Measurements from ENCODE around the gene JAKMIP1.

JAKMIP1 gene

DNA sequence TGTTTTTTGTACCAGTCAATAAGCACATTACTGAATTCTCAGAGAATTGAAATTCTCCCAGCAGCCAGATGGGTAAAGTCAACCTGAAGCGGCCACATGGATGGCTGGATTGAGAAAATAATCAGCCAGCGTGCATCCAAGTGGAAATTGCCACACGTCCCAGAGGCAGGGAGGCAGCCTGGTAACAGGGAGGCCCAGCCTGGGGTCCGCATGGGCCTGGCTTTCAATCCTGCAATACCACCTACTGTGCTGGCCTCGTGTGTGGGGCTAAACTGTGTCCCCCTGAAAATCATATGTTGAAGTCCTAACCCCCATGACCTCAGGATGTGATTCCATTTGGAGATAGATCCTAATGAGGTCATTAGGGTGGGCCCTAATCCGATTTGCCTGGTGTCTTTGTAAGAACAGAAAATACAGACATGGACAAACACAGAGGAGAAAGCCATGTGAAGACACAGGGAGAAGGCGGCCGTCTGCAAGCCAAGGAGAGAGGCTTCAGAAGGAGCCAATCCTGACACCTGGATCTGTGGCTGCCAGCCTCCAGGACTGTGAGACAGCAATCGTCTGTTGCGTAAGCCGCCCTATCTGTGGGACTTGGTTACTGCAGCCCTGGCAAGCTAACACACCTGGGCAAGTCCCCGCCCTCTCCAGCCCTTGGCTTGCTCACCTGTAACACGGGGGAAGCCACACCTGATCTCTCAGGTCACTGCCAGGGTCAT is 90.3 kb downstream of the JAKMIP1 start:
- Mint-ChIP-seq H3K9me3 (no peaks in the 10 kb centered on the region), H3K36me3 (ENCODE audit: low read depth) (no peaks in the 10 kb centered on the region), H3K27ac (no peak overlapping the region), H3K4me3 (no peak overlapping the region), H3K27me3 (peaks cover 11% of the 10 kb centered on the region), H3K4me1 (ENCODE audit: low read depth) (no peaks in the 10 kb centered on the region)
- no peak for DNase-seq

GRCh38 chr4:6107886-6108285 is 92.5 kb downstream of the JAKMIP1 start:
- Mint-ChIP-seq H3K9me3 (no peaks in the 10 kb centered on the region), H3K4me3 (no peak overlapping the region), H3K27ac (no peak overlapping the region), H3K36me3 (ENCODE audit: low read depth) (peaks cover 6% of the 10 kb centered on the region), H3K4me1 (ENCODE audit: low read depth) (no peaks in the 10 kb centered on the region), H3K27me3 (peaks cover 2% of the 10 kb centered on the region)
- no peak for DNase-seq

DNA sequence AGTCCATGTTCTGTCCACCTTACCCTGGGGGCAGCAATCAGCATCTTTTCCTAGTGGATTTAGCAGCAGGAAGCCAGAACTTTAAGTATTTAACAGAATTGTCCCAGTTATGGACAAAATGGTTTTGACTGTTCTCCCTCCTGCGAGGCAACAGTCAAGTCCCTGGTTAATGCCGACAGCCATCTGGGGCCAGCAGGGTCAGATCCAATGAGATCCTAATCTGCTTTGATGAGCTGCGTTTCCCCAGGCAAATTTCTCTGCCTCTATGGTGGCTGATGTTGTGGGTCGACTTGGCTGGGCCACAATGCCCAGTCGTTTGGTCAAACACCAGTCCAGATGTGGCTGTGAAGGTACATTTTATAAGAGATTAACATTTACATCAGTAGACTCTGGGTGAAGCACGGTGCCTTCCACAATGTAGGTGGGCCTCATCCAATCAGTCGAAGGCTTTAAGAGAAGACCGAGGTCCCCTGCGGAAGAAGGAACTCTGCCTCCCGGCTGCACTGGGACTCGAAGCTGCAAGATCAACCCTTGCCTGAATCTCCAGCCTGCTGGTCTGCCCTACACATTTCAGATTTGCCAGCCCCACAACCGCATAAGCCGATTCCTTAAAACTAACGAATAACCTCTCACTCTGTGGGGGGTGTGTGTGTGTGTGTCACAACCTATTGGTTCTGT is 93.1 kb downstream of the JAKMIP1 start:
- H3K4me3 Mint-ChIP-seq, result no peak overlapping the region
- H3K9me3 Mint-ChIP-seq, result no peaks in the 10 kb centered on the region
- no peaks in the 10 kb centered on the region for H3K4me1 Mint-ChIP-seq (ENCODE audit: low read depth)
- H3K27me3 Mint-ChIP-seq, result peaks cover 2% of the 10 kb centered on the region
- peaks cover 6% of the 10 kb centered on the region for H3K36me3 Mint-ChIP-seq (ENCODE audit: low read depth)
- DNase-seq, result no peak
- H3K27ac Mint-ChIP-seq, result no peak overlapping the region

DNA sequence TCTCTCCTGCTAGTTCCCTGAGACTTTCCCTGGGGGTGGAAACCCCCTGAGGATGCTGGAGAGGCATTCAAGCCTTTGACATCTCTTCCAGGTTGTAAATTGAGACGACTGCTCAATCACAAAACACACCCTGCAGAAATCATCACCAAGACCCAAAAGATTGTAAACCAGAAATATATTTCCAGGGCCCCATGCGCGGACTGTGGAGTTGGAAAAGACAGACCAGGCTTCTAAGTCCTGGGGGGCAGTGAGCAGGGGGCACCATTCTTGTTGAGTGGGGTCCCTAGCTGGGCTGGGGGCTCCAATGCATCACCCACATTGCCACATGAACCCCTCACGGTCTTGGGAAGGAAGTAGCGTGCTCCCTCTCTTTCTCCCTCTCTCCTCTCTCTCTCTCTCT is 94.2 kb downstream of the JAKMIP1 start:
- H3K27ac Mint-ChIP-seq, result no peak overlapping the region
- H3K9me3 Mint-ChIP-seq, result no peaks in the 10 kb centered on the region
- H3K4me1 Mint-ChIP-seq (ENCODE audit: low read depth), result no peaks in the 10 kb centered on the region
- H3K36me3 Mint-ChIP-seq (ENCODE audit: low read depth), result peaks cover 6% of the 10 kb centered on the region
- DNase-seq, result no peak
- no peak overlapping the region for H3K4me3 Mint-ChIP-seq
- H3K27me3 Mint-ChIP-seq, result peaks cover 2% of the 10 kb centered on the region

DNA sequence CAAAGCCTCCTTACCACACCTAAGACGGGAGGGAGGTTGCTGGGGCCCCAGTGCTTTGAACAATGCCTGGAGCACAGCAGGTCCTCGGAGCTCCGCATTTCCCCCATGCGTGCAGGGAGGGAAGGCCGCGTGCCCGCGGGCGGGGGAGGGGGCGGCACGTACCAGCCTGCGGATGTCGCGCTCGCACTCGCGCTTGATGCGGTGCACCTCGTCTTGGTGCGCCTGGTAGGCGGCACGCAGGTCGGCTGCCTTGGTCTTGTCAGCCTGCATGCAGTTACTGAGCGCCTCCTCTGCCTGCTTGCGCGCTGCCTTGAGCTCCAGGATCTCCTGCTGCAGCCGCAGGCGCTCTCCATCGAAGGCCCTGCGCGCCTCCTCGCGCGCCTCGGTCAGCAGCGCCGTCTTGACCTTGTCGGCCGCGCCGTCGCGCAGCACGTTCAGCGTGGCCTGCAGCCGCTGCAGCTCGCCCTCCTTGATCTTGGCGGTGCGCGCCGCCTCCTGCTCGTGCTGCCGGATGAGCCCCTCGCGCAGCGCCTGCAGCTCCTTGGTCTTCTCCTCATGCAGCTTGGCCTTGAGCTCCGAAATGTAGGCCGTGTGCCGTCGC is 94.9 kb downstream of the JAKMIP1 start:
- Mint-ChIP-seq H3K4me1 (ENCODE audit: low read depth) (no peaks in the 10 kb centered on the region), H3K36me3 (ENCODE audit: low read depth) (peaks cover 6% of the 10 kb centered on the region), H3K4me3 (no peak overlapping the region), H3K27me3 (peaks cover 2% of the 10 kb centered on the region), H3K27ac (no peak overlapping the region), H3K9me3 (no peaks in the 10 kb centered on the region)
- DNase-seq, result no peak

DNA sequence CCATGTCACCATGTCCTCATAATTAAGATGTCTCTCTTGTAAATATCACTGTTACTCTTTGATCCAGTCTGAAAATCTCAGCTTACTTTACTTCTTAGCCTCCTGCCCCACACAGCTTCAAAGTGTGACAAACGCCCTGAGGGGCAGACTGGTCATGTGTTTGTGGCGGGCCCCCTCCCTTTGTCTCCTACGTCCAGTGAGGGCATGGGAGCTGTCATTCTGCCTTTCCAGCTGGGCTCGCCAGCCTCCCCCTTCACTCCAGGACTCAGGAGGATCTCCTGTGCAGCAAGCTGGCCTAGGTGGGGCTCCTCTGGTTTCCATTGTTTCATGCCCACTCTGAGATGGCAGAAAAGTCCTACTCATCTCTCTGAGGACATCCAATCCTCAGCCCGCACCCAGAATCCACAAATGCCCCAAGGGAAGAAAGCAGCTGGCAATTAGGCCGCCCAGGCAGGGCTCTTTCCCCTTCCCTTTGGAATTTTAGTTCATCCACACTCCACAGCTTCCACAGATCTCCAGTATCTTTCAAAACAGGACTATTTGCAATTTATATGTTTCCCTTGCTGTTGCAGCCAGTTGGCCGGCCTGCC is 95.7 kb downstream of the JAKMIP1 start:
- no peak overlapping the region for H3K27ac Mint-ChIP-seq

GRCh38 chr4:6097581-6097980 is 102.8 kb downstream of the JAKMIP1 start:
- peaks cover 6% of the 10 kb centered on the region for H3K27me3 Mint-ChIP-seq
- H3K4me3 Mint-ChIP-seq, result no peak overlapping the region
- H3K4me1 Mint-ChIP-seq (ENCODE audit: low read depth), result no peaks in the 10 kb centered on the region
- no peak for DNase-seq
- H3K36me3 Mint-ChIP-seq (ENCODE audit: low read depth), result no peaks in the 10 kb centered on the region
- H3K27ac Mint-ChIP-seq, result no peak overlapping the region
- H3K9me3 Mint-ChIP-seq, result no peaks in the 10 kb centered on the region

More for the DNA sequence above, 95.7 kb downstream of the JAKMIP1 start:
- Mint-ChIP-seq H3K4me1 (ENCODE audit: low read depth) (no peaks in the 10 kb centered on the region), H3K9me3 (no peaks in the 10 kb centered on the region), H3K36me3 (ENCODE audit: low read depth) (peaks cover 6% of the 10 kb centered on the region), H3K27me3 (peaks cover 2% of the 10 kb centered on the region), H3K4me3 (no peak overlapping the region)
- no peak for DNase-seq

GRCh38 chr4:6095897-6096296 is 104.5 kb downstream of the JAKMIP1 start:
- Mint-ChIP-seq H3K4me3 (no peak overlapping the region), H3K27me3 (peaks cover 6% of the 10 kb centered on the region), H3K36me3 (ENCODE audit: low read depth) (no peaks in the 10 kb centered on the region), H3K4me1 (ENCODE audit: low read depth) (peaks cover 8% of the 10 kb centered on the region), H3K9me3 (no peaks in the 10 kb centered on the region), H3K27ac (no peak overlapping the region)
- no peak for DNase-seq

- no peak for DNase-seq
- H3K27me3 Mint-ChIP-seq, result peaks cover 11% of the 10 kb centered on the region
- H3K4me3 Mint-ChIP-seq, result no peak overlapping the region
- no peak overlapping the region for H3K27ac Mint-ChIP-seq
- H3K9me3 Mint-ChIP-seq, result no peaks in the 10 kb centered on the region
- H3K4me1 Mint-ChIP-seq (ENCODE audit: low read depth), result peaks cover 8% of the 10 kb centered on the region
- H3K36me3 Mint-ChIP-seq (ENCODE audit: low read depth), result no peaks in the 10 kb centered on the region
These were observed 105.2 kb downstream of the JAKMIP1 start for GRCh38 chr4:6095023-6095752.

- H3K4me3 Mint-ChIP-seq, result no peak overlapping the region
These were observed 106.7 kb downstream of the JAKMIP1 start for GRCh38 chr4:6093671-6094070.

GRCh38 chr4:6092971-6093370 is 107.4 kb downstream of the JAKMIP1 start:
- H3K4me3 Mint-ChIP-seq, result no peak overlapping the region
- H3K27me3 Mint-ChIP-seq, result peaks cover 11% of the 10 kb centered on the region
- no peak for DNase-seq
- H3K27ac Mint-ChIP-seq, result no peak overlapping the region
- no peaks in the 10 kb centered on the region for H3K9me3 Mint-ChIP-seq
- peaks cover 8% of the 10 kb centered on the region for H3K4me1 Mint-ChIP-seq (ENCODE audit: low read depth)
- H3K36me3 Mint-ChIP-seq (ENCODE audit: low read depth), result no peaks in the 10 kb centered on the region

More at GRCh38 chr4:6093671-6094070, 106.7 kb downstream of the JAKMIP1 start:
- DNase-seq, result no peak
- Mint-ChIP-seq H3K27me3 (peaks cover 11% of the 10 kb centered on the region), H3K27ac (no peak overlapping the region), H3K36me3 (ENCODE audit: low read depth) (no peaks in the 10 kb centered on the region), H3K9me3 (no peaks in the 10 kb centered on the region), H3K4me1 (ENCODE audit: low read depth) (peaks cover 8% of the 10 kb centered on the region)

DNA sequence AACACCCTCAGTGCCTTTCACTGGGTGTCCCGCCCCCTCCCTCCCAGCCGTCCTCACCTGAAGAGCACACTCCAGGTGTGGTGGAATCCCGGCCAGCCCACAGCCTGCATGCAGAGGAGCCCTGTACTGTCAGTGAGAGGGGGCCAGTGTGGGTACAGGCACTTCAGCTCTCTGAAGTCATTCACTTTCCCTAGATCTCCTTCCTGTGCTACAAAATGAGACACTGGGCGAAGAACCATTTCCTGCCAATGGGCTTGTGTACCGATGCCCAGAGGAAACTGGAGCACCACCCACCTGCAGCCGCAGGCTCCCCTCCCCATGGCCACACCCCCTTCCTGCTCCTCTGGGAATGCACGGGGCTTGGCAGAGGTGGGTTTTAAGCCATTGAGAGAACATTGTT is 108.2 kb downstream of the JAKMIP1 start:
- Mint-ChIP-seq H3K36me3 (ENCODE audit: low read depth) (no peaks in the 10 kb centered on the region), H3K27ac (no peak overlapping the region), H3K4me1 (ENCODE audit: low read depth) (peaks cover 8% of the 10 kb centered on the region), H3K4me3 (no peak overlapping the region), H3K9me3 (no peaks in the 10 kb centered on the region), H3K27me3 (peaks cover 11% of the 10 kb centered on the region)
- no peak for DNase-seq

- Mint-ChIP-seq H3K4me3 (no peak overlapping the region), H3K4me1 (ENCODE audit: low read depth) (peaks cover 8% of the 10 kb centered on the region), H3K36me3 (ENCODE audit: low read depth) (no peaks in the 10 kb centered on the region), H3K27me3 (peaks cover 11% of the 10 kb centered on the region), H3K27ac (no peak overlapping the region), H3K9me3 (no peaks in the 10 kb centered on the region)
- no peak for DNase-seq
These were observed 109.4 kb downstream of the JAKMIP1 start for GRCh38 chr4:6090931-6091330.

GRCh38 chr4:6088950-6089349 is 111.4 kb downstream of the JAKMIP1 start:
- H3K9me3 Mint-ChIP-seq, result no peaks in the 10 kb centered on the region
- no peak overlapping the region for H3K4me3 Mint-ChIP-seq
- H3K27ac Mint-ChIP-seq, result no peak overlapping the region
- peaks cover 8% of the 10 kb centered on the region for H3K4me1 Mint-ChIP-seq (ENCODE audit: low read depth)
- H3K27me3 Mint-ChIP-seq, result peaks cover 11% of the 10 kb centered on the region
- no peak for DNase-seq
- no peaks in the 10 kb centered on the region for H3K36me3 Mint-ChIP-seq (ENCODE audit: low read depth)
